GM23338 (cell line): ENCODE results near the gene CAD. TPM values are rescaled to one million over a fixed set of nuclear protein-coding genes. Genes with fewer than 3 reads are reported as not detected.

Experiments used
- ATAC-seq: fragments of 200-7000 bp; cut with Tn5 transposase; 3 replicates; pipeline ENCODE4 v1.9.1; 2020
- DNase-seq: peaks from one replicate; pipeline ENCODE4 v3.0.0-alpha.2; 2015; ENCODE audit warnings: low spot score
- H2AFZ ChIP-seq: fragments of 200-600 bp; sonication (generic); 2 replicates; pipeline ENCODE4 v1.8.0; 2016; ENCODE audit warnings: antibody characterized with exemption, mild to moderate bottlenecking, moderate library complexity
- H3F3A ChIP-seq: fragments of 200-600 bp; sonication (generic); replicated peaks from 2 replicates; pipeline ENCODE4 v1.8.0; 2017; ENCODE audit warnings: antibody characterized with exemption, mixed run types, low read depth
- H3K27ac ChIP-seq: fragments of 200-600 bp; sonication (generic); 2 replicates; pipeline ENCODE4 v1.6.1; 2016; ENCODE audit warnings: low read depth
- H3K27me3 ChIP-seq: fragments of 200-600 bp; sonication (generic); 2 replicates; pipeline ENCODE4 v1.8.0; 2016; ENCODE audit warnings: mild to moderate bottlenecking, mixed run types, moderate library complexity; ENCODE audit not compliant: insufficient read depth
- H3K36me3 ChIP-seq: fragments of 200-600 bp; sonication (generic); 2 replicates; pipeline ENCODE4 v1.8.0; 2016; ENCODE audit warnings: mild to moderate bottlenecking; ENCODE audit not compliant: insufficient read depth
- H3K4me1 ChIP-seq: fragments of 200-600 bp; sonication (generic); 2 replicates; pipeline ENCODE4 v1.8.0; 2016; ENCODE audit warnings: mild to moderate bottlenecking, moderate library complexity; ENCODE audit not compliant: insufficient read depth
- H3K4me2 ChIP-seq: fragments of 200-600 bp; sonication (generic); 2 replicates; pipeline ENCODE4 v1.7.1; 2017; ENCODE audit warnings: mixed run types
- H3K4me3 ChIP-seq: fragments of 200-600 bp; sonication (generic); 2 replicates; pipeline ENCODE4 v1.6.1; 2016; ENCODE audit warnings: mixed run types
- H3K79me2 ChIP-seq: fragments of 200-600 bp; sonication (generic); replicated peaks from 2 replicates; pipeline ENCODE4 v1.8.0; 2017; ENCODE audit warnings: mild to moderate bottlenecking; ENCODE audit not compliant: insufficient read depth
- H3K9me2 ChIP-seq: fragments of 200-600 bp; sonication (generic); 2 replicates; pipeline ENCODE4 v1.8.0; 2017; ENCODE audit not compliant: insufficient read depth
- H4K20me1 ChIP-seq: fragments of 200-600 bp; sonication (generic); replicated peaks from 2 replicates; pipeline ENCODE4 v1.8.0; 2017; ENCODE audit warnings: mild to moderate bottlenecking; ENCODE audit not compliant: insufficient read depth
- H3K27ac Mint-ChIP-seq: 2 replicates; pipeline ENCODE4 v1.8.0; 2020; ENCODE audit warnings: inconsistent platforms, mild to moderate bottlenecking, moderate library complexity, mixed read lengths
- H3K27me3 Mint-ChIP-seq: 3 replicates; pipeline ENCODE4 v1.8.0; 2022; ENCODE audit warnings: low read depth, mild to moderate bottlenecking, moderate library complexity, mixed read lengths, inconsistent platforms; ENCODE audit not compliant: insufficient read depth, poor library complexity
- H3K36me3 Mint-ChIP-seq: 3 replicates; pipeline ENCODE4 v1.8.0; 2021; ENCODE audit warnings: low read depth, mild to moderate bottlenecking, inconsistent platforms, moderate library complexity, mixed read lengths
- H3K4me1 Mint-ChIP-seq: 3 replicates; pipeline ENCODE4 v1.8.0; 2020; ENCODE audit warnings: mild to moderate bottlenecking, inconsistent platforms, mixed read lengths
- H3K4me3 Mint-ChIP-seq: 3 replicates; pipeline ENCODE4 v1.8.0; 2021; ENCODE audit warnings: moderate library complexity, mild to moderate bottlenecking, inconsistent platforms, mixed read lengths
- H3K9me3 Mint-ChIP-seq: 3 replicates; pipeline ENCODE4 v1.8.0; 2020; ENCODE audit warnings: moderate library complexity, mild to moderate bottlenecking, inconsistent platforms, mixed read lengths
- CREB1 ChIP-seq: fragments of 250-450 bp; sonication (Bioruptor Pico); IDR thresholded peaks from 2 replicates; pipeline ENCODE4 v1.5.0; 2020; ENCODE audit warnings: low read depth, mild to moderate bottlenecking, moderate library complexity
- CTCF ChIP-seq, 2 experiments: fragments of 200-600 bp in 1 of 2; sonication (generic) in 1 of 2; conservative IDR thresholded peaks; 2 replicates each; pipeline versions ENCODE4 v1.5.1 to v1.6.1; 2016 to 2017; ENCODE audit warnings: antibody characterized with exemption in 2 of 2, low read depth in 2 of 2, mild to moderate bottlenecking in 2 of 2, moderate library complexity in 1 of 2
- ETS1 ChIP-seq: IDR thresholded peaks from 2 replicates; pipeline ENCODE4 v1.6.1; 2016; ENCODE audit warnings: antibody characterized with exemption
- EZH2 ChIP-seq: fragments of 200-600 bp; sonication (generic); IDR thresholded peaks from one replicate; pipeline ENCODE4 v1.8.0; 2017; ENCODE audit warnings: antibody characterized with exemption, mild to moderate bottlenecking, low read depth; ENCODE audit not compliant: unreplicated experiment
- EZH2phosphoT487 ChIP-seq: fragments of 200-600 bp; sonication (generic); IDR thresholded peaks from one replicate; pipeline ENCODE4 v1.8.1; 2018; ENCODE audit warnings: antibody characterized with exemption; ENCODE audit not compliant: unreplicated experiment
- JUNB ChIP-seq: IDR thresholded peaks from one replicate; pipeline ENCODE4 v1.6.1; 2016; ENCODE audit warnings: antibody characterized with exemption; ENCODE audit not compliant: unreplicated experiment
- NANOG ChIP-seq: IDR thresholded peaks from 2 replicates; pipeline ENCODE4 v1.6.1; 2016; ENCODE audit warnings: antibody characterized with exemption, borderline replicate concordance
- POLR2AphosphoS5 ChIP-seq: IDR thresholded peaks from 2 replicates; pipeline ENCODE4 v1.6.1; 2016; ENCODE audit warnings: antibody characterized with exemption, low read depth
- STAT1 ChIP-seq: IDR thresholded peaks from one replicate; pipeline ENCODE4 v1.6.1; 2016; ENCODE audit warnings: antibody characterized with exemption; ENCODE audit not compliant: unreplicated experiment
- ZNF114 ChIP-seq: fragments of 250-450 bp; sonication (Bioruptor Pico); IDR thresholded peaks from 2 replicates; pipeline ENCODE4 v1.5.0; 2020; ENCODE audit warnings: mild to moderate bottlenecking, moderate library complexity
- ZNF331 ChIP-seq: fragments of 250-450 bp; sonication (Bioruptor Pico); IDR thresholded peaks from 2 replicates; pipeline ENCODE4 v1.5.0; 2020; ENCODE audit warnings: low read depth, mild to moderate bottlenecking, moderate library complexity
- polyA plus RNA-seq: library from polyadenylated mRNA; unstranded; fragments of >200 nt; fragmentation: Nextera tagmentation; extraction: Ambion mirVana; gene quantifications from 2 replicates; pipeline ENCODE4 v1.2.1, GENCODE V29; 2016
- total RNA-seq: library from RNA; depleted of rRNA; stranded (reverse); fragments of >200 nt; shearing (Covaris generic); gene quantifications from 2 replicates; pipeline ENCODE4 v1.2.3, GENCODE V29; 2014
- TF ChIP-seq, protein P1 (sequence below): IDR thresholded peaks from one replicate; pipeline ENCODE4 v1.6.1; 2018; ENCODE audit warnings: antibody characterized with exemption; ENCODE audit not compliant: unreplicated experiment
- TF ChIP-seq, protein P2 (sequence below): fragments of 250-450 bp; sonication (Bioruptor Pico); IDR thresholded peaks from 2 replicates; pipeline ENCODE4 v1.5.0; 2020; ENCODE audit warnings: mild to moderate bottlenecking, moderate library complexity

CAD gene
- total and polyA plus RNA-seq, 2 experiments from 2014 or later, result 38.1 to 147 TPM

DNA sequence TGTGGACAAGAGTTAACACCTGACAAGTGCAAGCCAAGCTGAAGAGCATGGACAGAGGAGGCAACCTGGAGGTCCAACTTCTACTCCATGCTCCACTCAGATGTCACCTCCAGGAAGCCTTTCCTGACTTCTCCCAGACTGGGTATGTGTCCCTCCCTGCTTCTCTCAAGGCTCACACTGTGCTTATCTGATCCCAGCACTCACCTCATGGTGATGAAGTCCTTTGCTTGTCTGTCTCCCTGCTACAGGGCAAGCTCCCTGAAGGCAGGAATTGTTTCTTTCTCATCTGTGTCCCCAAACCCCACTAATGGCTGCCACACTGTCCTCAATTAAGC is 48.3 kb downstream of the CAD start:
- Histone ChIP-seq H3K9me2 (no peaks in the 10 kb centered on the region), H4K20me1 (no peaks in the 10 kb centered on the region), H3K4me1 (peaks cover 17% of the 10 kb centered on the region), H3K79me2 (no peaks in the 10 kb centered on the region), H3F3A (0 out of 2 replicates have a peak, but pooled peaks cover 9% of the 10 kb centered on the region), H2AFZ (peak overlapping the region; percentile 99; the same call in 1 of the 2 replicates), H3K4me2 (peak overlapping the region; percentile 98; the same call in 1 of the 2 replicates), H3K27ac (no peak overlapping the region), H3K36me3 (no peaks in the 10 kb centered on the region), H3K4me3 (peak overlapping the region; percentile 82), H3K27me3 (peaks cover 73% of the 10 kb centered on the region)
- H3K36me3 Mint-ChIP-seq, result no peaks in the 10 kb centered on the region; the same call in 2 of the 3 replicates
- no peak overlapping the region for H3K27ac Mint-ChIP-seq
- H3K27me3 Mint-ChIP-seq, result peaks cover 36% of the 10 kb centered on the region
- H3K4me1 Mint-ChIP-seq, result peaks cover 23% of the 10 kb centered on the region
- no peak for TF ChIP-seq EZH2
- TF ChIP-seq EZH2phosphoT487, result no peak
- TF ChIP-seq POLR2AphosphoS5, result no peak
- TF ChIP-seq NANOG, result no peak
- TF ChIP-seq ETS1, result no peak
- TF ChIP-seq STAT1, result no peak
- no peak for TF ChIP-seq JUNB
- TF ChIP-seq, protein P1, sequence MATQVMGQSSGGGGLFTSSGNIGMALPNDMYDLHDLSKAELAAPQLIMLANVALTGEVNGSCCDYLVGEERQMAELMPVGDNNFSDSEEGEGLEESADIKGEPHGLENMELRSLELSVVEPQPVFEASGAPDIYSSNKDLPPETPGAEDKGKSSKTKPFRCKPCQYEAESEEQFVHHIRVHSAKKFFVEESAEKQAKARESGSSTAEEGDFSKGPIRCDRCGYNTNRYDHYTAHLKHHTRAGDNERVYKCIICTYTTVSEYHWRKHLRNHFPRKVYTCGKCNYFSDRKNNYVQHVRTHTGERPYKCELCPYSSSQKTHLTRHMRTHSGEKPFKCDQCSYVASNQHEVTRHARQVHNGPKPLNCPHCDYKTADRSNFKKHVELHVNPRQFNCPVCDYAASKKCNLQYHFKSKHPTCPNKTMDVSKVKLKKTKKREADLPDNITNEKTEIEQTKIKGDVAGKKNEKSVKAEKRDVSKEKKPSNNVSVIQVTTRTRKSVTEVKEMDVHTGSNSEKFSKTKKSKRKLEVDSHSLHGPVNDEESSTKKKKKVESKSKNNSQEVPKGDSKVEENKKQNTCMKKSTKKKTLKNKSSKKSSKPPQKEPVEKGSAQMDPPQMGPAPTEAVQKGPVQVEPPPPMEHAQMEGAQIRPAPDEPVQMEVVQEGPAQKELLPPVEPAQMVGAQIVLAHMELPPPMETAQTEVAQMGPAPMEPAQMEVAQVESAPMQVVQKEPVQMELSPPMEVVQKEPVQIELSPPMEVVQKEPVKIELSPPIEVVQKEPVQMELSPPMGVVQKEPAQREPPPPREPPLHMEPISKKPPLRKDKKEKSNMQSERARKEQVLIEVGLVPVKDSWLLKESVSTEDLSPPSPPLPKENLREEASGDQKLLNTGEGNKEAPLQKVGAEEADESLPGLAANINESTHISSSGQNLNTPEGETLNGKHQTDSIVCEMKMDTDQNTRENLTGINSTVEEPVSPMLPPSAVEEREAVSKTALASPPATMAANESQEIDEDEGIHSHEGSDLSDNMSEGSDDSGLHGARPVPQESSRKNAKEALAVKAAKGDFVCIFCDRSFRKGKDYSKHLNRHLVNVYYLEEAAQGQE, result no peak
- TF ChIP-seq, protein P2, sequence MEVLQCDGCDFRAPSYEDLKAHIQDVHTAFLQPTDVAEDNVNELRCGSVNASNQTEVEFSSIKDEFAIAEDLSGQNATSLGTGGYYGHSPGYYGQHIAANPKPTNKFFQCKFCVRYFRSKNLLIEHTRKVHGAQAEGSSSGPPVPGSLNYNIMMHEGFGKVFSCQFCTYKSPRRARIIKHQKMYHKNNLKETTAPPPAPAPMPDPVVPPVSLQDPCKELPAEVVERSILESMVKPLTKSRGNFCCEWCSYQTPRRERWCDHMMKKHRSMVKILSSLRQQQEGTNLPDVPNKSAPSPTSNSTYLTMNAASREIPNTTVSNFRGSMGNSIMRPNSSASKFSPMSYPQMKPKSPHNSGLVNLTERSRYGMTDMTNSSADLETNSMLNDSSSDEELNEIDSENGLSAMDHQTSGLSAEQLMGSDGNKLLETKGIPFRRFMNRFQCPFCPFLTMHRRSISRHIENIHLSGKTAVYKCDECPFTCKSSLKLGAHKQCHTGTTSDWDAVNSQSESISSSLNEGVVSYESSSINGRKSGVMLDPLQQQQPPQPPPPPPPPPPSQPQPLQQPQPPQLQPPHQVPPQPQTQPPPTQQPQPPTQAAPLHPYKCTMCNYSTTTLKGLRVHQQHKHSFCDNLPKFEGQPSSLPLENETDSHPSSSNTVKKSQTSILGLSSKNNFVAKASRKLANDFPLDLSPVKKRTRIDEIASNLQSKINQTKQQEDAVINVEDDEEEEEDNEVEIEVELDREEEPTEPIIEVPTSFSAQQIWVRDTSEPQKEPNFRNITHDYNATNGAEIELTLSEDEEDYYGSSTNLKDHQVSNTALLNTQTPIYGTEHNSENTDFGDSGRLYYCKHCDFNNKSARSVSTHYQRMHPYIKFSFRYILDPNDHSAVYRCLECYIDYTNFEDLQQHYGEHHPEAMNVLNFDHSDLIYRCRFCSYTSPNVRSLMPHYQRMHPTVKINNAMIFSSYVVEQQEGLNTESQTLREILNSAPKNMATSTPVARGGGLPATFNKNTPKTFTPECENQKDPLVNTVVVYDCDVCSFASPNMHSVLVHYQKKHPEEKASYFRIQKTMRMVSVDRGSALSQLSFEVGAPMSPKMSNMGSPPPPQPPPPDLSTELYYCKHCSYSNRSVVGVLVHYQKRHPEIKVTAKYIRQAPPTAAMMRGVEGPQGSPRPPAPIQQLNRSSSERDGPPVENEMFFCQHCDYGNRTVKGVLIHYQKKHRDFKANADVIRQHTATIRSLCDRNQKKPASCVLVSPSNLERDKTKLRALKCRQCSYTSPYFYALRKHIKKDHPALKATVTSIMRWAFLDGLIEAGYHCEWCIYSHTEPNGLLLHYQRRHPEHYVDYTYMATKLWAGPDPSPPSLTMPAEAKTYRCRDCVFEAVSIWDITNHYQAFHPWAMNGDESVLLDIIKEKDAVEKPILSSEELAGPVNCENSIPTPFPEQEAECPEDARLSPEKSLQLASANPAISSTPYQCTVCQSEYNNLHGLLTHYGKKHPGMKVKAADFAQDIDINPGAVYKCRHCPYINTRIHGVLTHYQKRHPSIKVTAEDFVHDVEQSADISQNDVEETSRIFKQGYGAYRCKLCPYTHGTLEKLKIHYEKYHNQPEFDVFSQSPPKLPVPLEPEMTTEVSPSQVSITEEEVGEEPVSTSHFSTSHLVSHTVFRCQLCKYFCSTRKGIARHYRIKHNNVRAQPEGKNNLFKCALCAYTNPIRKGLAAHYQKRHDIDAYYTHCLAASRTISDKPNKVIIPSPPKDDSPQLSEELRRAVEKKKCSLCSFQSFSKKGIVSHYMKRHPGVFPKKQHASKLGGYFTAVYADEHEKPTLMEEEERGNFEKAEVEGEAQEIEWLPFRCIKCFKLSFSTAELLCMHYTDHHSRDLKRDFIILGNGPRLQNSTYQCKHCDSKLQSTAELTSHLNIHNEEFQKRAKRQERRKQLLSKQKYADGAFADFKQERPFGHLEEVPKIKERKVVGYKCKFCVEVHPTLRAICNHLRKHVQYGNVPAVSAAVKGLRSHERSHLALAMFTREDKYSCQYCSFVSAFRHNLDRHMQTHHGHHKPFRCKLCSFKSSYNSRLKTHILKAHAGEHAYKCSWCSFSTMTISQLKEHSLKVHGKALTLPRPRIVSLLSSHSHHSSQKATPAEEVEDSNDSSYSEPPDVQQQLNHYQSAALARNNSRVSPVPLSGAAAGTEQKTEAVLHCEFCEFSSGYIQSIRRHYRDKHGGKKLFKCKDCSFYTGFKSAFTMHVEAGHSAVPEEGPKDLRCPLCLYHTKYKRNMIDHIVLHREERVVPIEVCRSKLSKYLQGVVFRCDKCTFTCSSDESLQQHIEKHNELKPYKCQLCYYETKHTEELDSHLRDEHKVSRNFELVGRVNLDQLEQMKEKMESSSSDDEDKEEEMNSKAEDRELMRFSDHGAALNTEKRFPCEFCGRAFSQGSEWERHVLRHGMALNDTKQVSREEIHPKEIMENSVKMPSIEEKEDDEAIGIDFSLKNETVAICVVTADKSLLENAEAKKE (CRISPR knock-in tag), result no peak
- TF ChIP-seq CTCF (conservative IDR thresholded peaks at IDR 0.05; ENCODE audit: low read depth in 2 of 2), result no peak
- no peak for TF ChIP-seq ZNF114 (CRISPR knock-in tag)
- no peak for TF ChIP-seq CREB1 (CRISPR knock-in tag)
- no peak for TF ChIP-seq ZNF331 (CRISPR knock-in tag)
- H3K9me3 Mint-ChIP-seq, result 0 out of 3 replicates have a peak, but pooled peaks cover 3% of the 10 kb centered on the region
- DNase-seq, result no peak
- H3K4me3 Mint-ChIP-seq, result peak overlapping the region; percentile 48
- no peak for ATAC-seq
